ENCODE data around the gene PRKCA.

DNA sequence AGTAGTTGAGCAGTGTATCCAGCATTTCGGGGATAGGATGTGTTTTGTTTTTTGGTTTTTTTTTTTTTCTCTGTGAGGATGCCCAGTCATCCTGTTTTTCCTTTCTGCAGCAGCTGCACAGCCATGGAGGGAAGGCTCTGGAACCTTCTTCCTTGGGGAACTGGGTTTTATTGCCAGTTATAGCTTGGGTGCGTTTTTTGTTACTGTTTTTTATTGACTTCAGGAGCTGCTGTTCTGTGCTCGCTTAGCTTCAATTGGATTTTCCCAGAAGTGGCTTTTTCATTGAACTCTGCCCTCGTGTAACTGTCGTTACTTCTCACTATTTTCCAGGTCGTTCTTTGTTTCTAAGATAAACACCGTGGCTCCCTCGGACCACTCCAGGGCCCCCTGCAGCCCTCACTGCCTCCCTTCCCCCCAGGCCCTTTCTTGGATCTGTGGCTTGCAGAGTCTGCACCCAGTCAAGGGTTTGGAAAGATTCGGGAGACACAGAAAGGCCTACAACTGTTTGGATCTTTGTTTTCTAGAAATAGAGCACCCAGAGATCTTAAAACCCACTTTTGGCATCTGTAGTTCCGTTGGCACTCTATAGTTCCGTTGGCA is 412.8 kb downstream of the PRKCA start:
- no peak for TF ChIP-seq ZNF274 (IDR thresholded peaks at IDR 0.05; ENCODE audit: low read depth, low read length)
- no peak for TF ChIP-seq SUZ12 (IDR thresholded peaks at IDR 0.05; ENCODE audit: extremely low read depth, insufficient read depth, insufficient read length)
- TF ChIP-seq YY1 (IDR thresholded peaks at IDR 0.05; ENCODE audit: insufficient read depth, insufficient read length) = no peak

Measured in NT2/D1 (cell line).